ENCODE data around the gene KCNJ14. TPM values are rescaled to one million over a fixed set of nuclear protein-coding genes. Genes with fewer than 3 reads are reported as not detected.

The KCNJ14 gene
- total RNA-seq, 4 donors from 2014 or later = 0.56 to 2.2 (median 1.1) TPM

DNA sequence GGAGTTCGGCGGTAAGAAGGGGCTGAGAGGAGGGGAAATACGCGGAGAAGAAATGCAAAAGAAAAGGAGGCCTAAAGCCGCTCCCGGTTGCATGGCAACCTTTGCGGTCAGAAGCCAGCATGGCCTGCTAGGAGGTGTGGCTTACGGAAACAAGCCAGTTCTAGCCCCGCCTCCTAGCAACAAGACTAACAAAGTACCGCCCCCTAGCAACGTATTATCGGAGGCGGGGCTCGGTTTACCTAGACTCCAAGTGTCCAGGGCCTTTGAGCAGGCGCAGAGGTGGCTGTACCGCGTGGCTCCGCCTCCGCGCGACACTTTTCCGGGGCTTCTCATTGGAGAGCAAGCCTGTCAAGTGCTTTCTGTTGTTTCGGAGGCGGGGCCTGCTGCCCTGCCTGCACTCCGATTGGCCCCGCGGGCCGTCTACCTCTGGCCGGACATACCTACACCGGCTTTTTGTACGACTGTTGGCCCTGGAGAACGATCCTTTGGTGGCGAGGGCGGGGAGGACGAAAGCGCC, 13.5 kb downstream of the KCNJ14 start:
- TF ChIP-seq CTCF (IDR thresholded peaks at IDR 0.05) = no peak
- ATAC-seq (ENCODE audit: low FRiP score) (peak; percentile 97), DNase-seq (ENCODE audit: low spot score) (peak; percentile 93)

- peak; percentile 71 for DNase-seq (ENCODE audit: low spot score)
- no peak for TF ChIP-seq CTCF (IDR thresholded peaks at IDR 0.05)
- ATAC-seq (ENCODE audit: low FRiP score) = peak; percentile 56
These were observed 14.0 kb downstream of the KCNJ14 start, which contains the start of gene CYTH2 for GRCh38 chr19:48469289-48469881. TSS of gene CYTH2 (plus strand) at chr19:48469369. CDS start at chr19:48469508, 139 bp downstream.

DNA sequence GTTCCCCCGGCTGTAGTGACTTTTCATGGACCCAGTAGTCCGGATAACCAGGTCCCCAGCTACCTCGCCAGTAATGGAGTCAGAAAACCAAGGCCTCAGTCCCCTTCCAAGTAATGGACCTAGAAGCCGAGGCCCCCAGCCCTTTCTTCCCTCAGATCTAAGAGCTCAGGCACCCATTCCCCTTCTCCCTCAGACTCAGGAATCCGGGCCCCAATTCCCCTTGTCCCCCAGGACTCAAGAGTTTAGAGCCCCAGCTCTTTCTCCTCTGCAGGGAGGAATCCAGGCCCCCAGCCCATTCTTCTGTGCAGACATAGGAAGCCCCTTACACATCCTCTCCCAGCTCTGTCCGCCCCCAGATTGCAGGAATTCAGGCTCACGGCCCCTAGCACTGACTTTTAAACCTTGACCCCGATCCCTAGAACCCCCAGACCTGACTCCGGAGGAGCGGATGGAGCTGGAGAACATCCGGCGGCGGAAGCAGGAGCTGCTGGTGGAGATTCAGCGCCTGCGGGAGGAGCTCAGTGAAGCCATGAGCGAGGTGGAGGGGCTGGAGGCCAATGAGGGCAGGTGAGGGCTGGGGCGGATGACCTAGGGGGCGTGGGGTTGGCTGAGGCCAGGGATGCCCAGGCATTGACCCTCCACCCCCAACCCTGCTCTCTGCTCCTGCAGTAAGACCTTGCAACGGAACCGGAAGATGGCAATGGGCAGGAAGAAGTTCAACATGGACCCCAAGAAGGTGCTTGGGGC, 14.7 kb downstream of the KCNJ14 start:
- no peak for ATAC-seq (ENCODE audit: low FRiP score)
- no peak for TF ChIP-seq CTCF (IDR thresholded peaks at IDR 0.05)
- no peak for DNase-seq (ENCODE audit: low spot score)

- DNase-seq (ENCODE audit: low spot score) (no peak), ATAC-seq (ENCODE audit: low FRiP score) (no peak)
- no peak for TF ChIP-seq CTCF (IDR thresholded peaks at IDR 0.05)
These were observed 15.5 kb downstream of the KCNJ14 start for GRCh38 chr19:48470856-48471255.

DNA sequence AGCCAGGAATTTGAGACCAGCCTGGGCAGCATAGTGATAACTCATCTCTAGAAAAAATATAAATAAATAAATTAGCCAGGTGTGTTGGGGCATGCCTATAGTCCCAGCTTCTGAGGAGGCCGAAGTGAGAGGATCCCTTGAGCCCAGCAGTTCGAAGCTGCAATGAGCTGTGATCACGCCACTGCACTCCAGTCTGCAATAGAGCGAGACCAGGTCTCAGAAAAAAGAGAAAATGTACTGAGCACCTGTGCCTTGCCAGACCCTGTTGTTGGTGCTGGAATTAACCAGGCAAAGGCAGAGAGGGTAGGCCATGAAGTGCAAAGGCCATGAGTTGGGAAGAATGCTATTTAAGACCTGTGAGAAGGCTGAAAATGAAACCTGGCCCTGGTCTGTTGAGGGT, 16.5 kb downstream of the KCNJ14 start:
- no peak for TF ChIP-seq CTCF (IDR thresholded peaks at IDR 0.05)
- DNase-seq (ENCODE audit: low spot score) (no peak), ATAC-seq (ENCODE audit: low FRiP score) (no peak)

GRCh38 chr19:48473161-48473966, 18.0 kb downstream of the KCNJ14 start:
- DNase-seq (ENCODE audit: low spot score) (no peak), ATAC-seq (ENCODE audit: low FRiP score) (no peak)
- TF ChIP-seq CTCF (IDR thresholded peaks at IDR 0.05) = no peak
